GM19238 (cell line): ENCODE measurements around the gene ZNF576.
A peak's percentile ranks its signal among the peaks of the same experiment; 100 is the strongest.
"Not testable (repeated sequence)": the region's sequence is repeated elsewhere in the genome, so short reads cannot be mapped to it uniquely, and the experiment has no call there.

Experiments
- DNase-seq: peaks from one replicate; pipeline ENCODE4 v3.0.0; 2011; ENCODE audit warnings: low spot score; ENCODE audit not compliant: insufficient read length

The ZNF576 gene

DNA sequence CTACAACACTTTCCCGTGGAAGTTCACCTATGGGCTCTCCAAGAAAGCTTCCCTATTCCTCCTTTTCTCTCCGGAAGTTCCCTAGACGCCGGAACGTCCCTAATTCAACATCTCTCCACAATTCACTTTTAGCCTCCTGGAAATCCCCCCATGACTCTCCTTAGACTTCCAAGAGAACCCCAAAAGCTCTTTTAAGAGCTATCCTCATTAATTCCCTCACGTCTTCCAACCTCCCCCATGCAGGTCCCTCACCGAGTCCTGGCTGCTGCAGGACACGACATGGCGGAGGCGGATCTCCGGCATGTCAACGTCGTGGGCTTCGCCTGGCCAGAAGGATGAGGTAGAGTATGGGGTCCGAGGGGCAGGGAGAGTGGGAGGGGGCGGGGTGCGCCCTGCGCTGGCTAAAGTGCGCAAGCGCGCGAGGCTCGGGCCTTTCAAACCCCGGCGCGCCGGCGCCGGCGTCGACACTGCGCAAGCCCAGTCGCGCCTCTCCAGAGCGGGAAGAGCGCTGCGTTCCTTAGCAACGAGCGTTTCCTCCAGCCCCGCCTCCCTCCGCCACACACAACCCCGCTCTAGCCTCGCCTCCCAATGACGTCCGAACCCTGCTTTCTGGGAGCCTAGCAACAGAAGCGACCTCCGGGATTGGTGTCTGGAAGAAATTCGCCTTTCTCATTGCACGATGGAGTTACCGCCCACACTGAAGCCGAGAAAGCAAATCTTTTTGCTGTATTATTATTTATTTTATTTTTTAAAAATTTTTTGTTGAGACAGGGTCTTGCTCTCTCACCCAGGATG, 21.0 kb upstream of the ZNF576 start, which contains the start of the genes PINLYP and XRCC1:
TSS of gene PINLYP (plus strand) at position 646 of the 795 bp plus-strand sequence. CDS start 1,391 bp downstream, outside the sequence.
TSS of gene XRCC1 (minus strand) at position 372 of the 795 bp plus-strand sequence. CDS start at position 303, 69 bp downstream.
- peak; percentile 94 for DNase-seq

DNA sequence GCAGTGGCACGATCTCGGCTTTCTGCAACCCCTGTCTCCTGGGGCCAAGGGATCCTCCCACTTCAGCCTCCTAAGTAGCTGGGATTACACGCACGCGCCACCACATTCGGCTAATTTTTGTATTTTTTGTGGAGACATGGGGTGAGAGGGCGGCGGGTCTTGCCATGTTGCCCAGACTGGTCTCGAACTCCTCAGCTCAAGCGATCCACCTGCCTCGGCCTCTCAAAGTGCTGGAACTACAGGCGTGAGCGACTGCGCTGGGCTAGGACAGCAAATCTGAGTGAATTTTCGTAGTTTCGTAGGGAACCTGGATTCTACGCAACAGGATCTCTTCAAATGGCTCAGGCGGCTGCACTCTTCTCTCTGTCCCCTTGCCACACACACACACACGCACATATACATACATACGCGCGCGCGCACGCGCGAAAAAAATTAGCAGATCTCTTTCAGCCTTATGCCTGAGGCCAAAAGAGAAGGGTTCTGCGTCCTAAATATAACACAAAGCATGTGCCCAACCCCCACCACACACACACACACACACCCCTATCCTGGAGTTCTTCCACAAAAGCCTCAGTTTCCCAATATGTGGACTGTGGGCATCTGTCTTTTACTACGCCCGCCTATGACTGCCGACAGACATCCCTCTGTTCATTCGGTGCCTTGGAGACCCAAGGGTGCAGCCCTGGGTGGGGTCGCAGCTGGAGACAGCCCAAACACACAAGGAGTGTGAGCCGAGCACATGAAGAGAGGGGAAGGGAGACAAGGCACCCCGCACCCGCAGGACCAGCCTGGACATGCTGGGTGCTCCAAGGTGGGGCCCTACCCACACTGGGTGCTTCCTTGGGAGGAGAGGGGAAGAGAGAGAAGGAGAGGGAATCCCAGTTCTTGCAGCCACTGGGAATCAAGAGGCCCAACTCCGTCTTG, 20.2 kb upstream of the ZNF576 start:
- DNase-seq, result no peak

- no peak for DNase-seq
These were observed 17.6 kb upstream of the ZNF576 start for GRCh38 chr19:43578787-43579186.

GRCh38 chr19:43581467-43581866, 14.9 kb upstream of the ZNF576 start:
- no peak for DNase-seq

DNA sequence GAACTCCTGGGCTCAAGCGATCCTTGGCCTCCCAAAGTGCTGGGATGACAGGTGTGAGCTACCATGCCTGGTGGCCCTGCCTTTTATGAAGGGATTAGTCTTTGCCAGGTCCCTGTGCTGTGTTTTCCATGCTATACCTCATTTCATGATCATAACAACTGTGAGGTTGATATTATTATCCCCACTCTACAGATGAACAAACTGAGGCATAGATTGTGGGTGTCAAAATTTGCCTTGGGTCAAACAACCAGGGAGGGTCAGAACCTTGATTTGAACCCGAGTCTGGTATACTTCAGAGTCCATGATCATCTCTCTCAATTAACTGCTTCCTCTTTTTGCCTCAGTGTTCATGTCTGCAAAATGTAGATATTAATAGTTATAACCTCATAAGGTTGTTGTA, 13.9 kb upstream of the ZNF576 start:
- no peak for DNase-seq

DNA sequence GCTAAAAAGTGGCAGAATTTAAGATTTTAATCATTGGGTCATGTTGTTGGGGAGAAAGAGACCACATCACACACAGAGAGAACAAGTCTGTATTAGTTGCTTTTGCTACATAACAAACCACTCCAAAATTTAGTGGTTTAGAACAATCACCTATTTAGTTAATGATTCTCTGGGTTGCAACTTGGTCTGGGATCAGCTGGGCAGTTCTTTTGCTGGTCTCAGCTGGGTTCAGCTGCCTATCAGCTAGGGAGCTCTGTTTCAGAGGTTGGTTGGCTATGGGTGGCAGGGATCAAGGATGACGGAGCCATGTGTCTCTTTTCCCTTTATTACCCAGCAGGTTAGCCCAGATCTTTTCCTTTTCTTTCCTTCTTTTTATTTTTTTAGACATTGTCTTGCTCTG, 11.9 kb upstream of the ZNF576 start:
- no peak for DNase-seq

GRCh38 chr19:43586346-43586745, 10.0 kb upstream of the ZNF576 start:
- no peak for DNase-seq

DNA sequence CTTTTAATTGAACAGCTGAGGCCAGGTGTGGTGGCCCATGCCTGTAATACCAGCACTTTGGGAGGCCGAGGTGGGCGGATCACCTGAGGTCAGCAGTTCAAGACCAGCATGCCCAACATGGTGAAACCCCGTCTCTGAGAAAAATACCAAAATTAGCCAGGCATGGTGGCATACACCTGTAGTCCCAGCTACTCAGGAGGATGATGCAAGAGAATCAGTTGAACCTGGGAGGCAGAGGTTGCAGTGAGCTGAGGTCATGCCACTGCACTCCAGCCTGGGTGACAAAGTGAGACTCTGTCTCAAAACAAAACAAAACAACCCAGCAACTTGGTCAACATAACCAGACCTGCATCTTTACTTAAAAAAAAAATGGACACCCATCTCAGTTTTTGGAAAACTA, 9.4 kb upstream of the ZNF576 start:
- not testable (repeated sequence) for DNase-seq

DNA sequence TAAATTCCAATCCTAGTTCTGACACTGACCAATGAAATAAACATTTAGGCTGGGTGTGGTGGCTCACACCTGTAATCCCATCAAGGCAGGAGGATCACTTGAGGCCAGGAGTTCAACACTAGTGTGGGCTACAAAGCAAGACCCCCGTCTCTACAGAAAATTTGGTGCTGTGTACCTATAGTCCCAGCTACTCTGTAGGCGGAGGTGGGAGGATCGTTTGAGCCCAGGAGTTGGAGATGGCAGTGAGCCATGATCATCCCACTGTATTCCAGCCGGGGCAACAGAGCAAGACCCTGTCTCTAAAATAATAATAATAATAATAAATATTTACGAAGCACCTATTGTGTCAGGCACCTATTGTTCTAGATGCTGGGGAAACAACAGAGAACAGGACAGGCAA, 7.1 kb upstream of the ZNF576 start:
- DNase-seq, result no peak

DNA sequence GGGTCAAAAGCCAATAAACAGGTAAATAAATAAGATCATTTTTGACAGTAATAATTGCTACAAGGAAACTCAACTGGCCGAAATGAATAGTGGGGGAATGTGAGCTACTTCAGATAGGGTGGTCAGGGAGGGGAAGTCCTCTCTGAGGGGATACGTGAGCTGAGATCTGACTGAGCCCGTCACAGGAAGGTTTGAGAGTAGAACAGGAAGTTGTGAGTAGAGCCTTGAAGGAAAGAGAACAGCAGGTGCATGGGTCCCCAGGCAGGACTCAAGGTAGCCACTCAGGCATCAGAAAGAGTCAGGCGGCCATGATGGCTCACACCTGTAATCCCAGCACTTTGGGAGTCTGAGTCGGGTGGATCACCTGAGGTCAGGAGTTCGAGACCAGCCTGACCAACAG, 6.7 kb upstream of the ZNF576 start:
- DNase-seq, result no peak

DNA sequence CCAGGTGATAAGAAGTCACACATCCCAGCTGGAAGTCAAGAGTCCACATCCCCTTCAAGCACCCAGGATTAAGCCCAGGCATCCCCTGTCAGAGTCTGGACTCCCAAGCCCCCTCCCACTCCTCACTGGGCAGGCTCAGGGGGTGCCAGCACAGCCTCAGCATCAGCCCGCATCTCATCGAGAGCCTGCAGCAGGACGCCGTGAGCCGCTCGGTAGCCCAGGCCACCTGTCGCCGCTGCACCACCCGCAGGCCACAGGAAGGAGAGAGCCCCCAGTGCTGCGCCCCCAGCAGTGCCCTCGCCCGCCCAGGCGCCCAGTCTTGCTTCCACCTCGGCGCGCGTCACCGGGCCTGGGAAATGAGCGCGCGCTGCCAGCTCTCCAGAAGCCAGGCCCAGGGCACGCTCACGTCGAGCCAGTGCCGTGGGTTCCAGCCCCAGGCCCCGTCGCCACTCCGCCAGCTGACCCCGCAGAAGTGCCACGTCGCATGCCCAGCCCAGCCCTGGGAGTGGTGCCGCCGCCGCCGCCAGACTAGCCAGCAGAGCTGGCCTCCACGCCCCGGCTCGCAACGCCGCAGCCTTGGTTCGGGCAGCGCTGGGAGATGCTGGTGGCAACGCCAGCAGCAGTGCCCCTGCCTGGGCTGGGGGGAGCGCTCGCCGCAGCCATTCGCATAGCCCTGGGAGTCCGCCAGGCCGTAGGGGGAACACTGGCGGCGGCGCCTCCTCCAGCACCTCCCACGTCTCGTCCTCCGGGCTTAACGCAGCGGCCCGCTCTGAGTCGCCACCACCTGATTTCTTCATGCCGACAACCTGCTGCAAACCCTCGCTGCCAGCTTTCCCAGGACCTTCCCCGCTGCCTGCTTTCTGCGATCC, 4.3 kb upstream of the ZNF576 start:
- DNase-seq, result no peak

GRCh38 chr19:43592800-43593350, 3.5 kb upstream of the ZNF576 start:
- DNase-seq, result no peak

DNA sequence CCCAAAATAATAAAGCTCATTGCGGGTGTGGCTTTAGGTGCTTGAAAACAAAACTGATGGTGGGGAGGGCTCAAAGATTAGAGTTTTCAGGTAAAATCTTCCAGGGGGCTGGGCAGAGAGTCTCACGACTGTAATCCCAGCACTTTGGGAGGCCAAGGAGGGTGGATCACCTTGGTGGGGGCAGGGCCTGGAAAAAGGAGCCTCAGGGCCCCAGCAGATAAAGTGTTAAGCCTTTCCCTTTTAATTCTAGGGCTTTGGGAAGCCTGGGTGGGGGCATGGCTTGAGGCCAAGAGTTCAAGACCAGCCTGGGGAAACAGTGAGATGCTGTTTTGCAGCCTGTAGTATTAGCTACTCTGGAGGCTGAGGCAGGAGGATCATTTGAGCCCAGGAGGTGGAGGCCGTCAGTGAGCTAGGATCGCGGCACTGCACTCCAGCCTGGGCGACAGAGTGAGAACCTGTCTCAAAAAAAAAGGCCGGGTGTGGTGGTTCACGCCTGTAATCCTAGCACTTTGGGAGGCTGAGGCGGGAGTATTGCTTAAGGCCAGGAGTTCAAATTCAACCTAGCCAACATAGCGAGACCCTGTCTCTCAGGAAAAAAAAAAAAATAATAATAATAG, 2.2 kb upstream of the ZNF576 start:
- no peak for DNase-seq

- peak; percentile 62 for DNase-seq
These were observed 1.4 kb upstream of the ZNF576 start for GRCh38 chr19:43594710-43595604.

DNA sequence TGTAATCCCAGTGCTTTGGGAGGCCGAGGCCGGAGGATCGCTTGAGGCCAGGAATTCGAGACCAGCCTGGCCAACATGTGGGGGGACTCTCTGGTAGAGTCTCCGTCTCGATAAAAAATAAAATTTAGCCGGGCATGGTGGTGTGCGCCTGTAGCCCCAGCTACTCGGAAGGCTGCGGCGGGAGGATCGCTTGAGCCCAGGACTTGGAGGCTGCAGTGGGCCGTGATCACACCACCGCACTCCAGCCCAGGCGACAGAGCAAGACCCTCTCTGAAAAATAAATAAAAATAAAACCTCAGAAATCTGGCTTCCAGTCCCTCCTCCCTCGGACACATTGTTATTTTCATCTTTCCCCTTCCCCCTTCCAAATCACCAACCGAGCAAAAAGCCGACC, 793 bp upstream of the ZNF576 start:
- DNase-seq, result no peak

- DNase-seq, result no peak
These were observed 557 bp downstream of the ZNF576 start for GRCh38 chr19:43596842-43597461.

- DNase-seq, result no peak
These were observed 1.5 kb downstream of the ZNF576 start for GRCh38 chr19:43597876-43598275.

DNA sequence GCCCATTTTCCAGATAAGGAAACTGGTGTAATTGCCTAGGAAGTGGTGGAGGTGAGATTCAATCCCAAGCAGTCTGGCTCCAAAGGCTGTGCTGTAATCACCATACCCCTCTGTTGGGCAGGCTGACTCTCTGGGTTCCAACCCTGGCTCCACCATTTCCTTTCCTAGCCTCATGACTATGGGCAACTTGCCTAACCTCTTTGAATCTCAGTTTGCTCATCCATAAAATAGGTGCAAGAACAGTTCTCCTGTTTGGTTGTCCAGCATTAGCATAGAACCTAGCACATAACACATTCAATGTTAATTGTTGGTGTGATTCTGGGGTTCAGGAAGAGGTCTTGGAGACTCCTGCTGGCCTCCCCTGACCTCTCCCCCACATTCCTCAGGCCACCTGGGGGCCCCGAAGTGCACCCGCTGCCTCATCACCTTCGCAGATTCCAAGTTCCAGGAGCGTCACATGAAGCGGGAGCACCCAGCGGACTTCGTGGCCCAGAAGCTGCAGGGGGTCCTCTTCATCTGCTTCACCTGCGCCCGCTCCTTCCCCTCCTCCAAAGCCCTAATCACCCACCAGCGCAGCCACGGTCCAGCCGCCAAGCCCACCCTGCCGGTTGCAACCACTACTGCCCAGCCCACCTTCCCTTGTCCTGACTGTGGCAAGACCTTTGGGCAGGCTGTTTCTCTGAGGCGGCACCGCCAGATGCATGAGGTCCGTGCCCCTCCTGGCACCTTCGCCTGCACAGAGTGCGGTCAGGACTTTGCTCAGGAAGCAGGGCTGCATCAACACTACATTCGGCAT, 2.2 kb downstream of the ZNF576 start:
- no peak for DNase-seq
